GM12801 (cell line): ENCODE results near the gene PINK1.

ENCODE experiments used
- TF ChIP-seq, protein P1 (sequence below): IDR thresholded peaks from one replicate; pipeline ENCODE4 v1.5.1; 2011; ENCODE audit warnings: control low read depth; ENCODE audit not compliant: insufficient read length; ENCODE audit errors: extremely low read depth

Gene PINK1

DNA sequence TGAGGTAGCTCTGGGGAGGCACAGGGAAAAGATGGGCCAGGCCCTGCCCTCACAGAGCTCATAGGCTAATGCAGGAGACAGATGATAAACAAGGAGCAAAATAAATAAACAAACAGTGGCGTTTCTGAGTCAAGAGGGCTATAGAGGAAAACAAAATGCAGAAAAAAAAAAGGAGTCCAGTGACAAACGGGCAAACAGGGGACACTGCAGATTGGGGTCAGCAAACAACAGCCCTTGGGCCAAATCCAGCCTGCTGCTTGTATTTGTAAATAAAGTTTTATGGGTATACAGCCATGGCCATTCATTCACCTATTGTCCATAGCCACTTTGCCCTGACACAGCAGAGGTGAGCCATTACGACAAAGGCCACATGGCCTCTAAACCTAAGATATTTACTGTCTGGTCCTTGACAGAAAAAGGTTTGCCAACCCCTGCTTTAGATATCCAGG is 19.1 kb upstream of the PINK1 start:
- TF ChIP-seq, protein P1, sequence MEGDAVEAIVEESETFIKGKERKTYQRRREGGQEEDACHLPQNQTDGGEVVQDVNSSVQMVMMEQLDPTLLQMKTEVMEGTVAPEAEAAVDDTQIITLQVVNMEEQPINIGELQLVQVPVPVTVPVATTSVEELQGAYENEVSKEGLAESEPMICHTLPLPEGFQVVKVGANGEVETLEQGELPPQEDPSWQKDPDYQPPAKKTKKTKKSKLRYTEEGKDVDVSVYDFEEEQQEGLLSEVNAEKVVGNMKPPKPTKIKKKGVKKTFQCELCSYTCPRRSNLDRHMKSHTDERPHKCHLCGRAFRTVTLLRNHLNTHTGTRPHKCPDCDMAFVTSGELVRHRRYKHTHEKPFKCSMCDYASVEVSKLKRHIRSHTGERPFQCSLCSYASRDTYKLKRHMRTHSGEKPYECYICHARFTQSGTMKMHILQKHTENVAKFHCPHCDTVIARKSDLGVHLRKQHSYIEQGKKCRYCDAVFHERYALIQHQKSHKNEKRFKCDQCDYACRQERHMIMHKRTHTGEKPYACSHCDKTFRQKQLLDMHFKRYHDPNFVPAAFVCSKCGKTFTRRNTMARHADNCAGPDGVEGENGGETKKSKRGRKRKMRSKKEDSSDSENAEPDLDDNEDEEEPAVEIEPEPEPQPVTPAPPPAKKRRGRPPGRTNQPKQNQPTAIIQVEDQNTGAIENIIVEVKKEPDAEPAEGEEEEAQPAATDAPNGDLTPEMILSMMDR, result no peak

DNA sequence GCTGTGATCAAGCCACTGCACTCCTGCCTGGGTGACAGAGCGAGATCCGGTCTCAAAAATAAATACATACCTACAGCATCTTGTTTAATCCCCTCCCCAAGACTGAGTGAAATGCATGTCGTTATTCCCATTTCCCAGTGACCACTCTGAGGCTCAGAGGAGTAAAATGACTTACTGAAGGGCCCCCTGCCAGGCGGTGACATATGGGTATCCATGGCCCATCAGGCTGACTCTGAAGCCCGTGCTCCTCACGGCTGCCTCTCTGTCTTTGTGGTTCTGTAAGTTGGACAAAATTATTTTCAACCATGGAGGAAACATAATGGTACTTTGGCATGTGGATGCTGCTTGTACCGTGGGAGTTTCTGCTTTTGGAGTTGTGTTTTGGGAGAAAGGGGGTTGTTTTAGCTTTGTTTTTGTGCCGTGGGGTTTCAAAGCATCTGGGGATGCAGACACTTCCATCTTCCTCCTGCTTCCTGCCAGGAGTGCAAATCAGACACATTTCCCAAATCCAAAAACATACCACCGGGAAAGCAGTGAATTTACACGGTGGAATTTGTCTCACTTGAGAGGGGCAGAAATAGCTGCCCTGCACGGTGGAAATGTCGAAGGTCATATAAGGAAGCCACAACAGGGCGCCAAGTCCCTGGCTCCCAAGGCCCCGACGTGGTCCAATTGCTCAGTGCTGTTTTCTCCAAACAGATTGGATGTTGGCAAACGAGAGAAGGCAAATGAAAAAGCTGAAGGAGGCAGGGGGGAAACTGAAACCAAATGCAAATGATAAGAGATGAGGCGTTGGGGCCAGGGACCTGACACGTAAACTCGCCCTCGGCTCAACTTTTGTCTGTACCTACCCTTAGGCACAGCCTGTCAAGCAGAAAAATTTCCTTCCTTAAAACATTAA is 17.1 kb upstream of the PINK1 start:
- TF ChIP-seq, protein P1, result no peak

- TF ChIP-seq, protein P1, result no peak
Observed at GRCh38 chr1:20616847-20617487, 16.3 kb upstream of the PINK1 start.

GRCh38 chr1:20618550-20618949 is 14.7 kb upstream of the PINK1 start:
- TF ChIP-seq, protein P1, result no peak

- TF ChIP-seq, protein P1, result no peak
Observed at GRCh38 chr1:20619999-20620398, 13.3 kb upstream of the PINK1 start.

GRCh38 chr1:20621012-20621411 is 12.2 kb upstream of the PINK1 start:
- TF ChIP-seq, protein P1, result no peak

DNA sequence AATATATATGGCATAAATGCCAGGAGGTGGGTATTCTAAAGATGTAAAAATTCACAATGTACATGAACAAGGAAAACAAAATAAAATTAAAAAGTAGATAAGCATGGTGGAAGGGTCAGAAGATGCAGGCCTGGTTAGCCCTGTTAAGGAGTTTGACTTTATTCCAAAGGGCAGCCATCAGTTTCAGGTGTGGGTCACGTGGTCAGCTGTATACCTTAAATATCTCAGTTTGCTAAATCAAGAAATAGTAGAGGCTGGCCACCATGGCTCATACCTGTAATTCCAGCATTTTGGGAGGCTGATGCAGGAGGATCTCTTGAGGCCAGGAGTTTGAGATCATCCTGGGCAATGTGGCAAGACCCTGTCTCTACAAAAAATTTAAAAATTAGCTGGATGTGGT is 8.5 kb upstream of the PINK1 start:
- TF ChIP-seq, protein P1, result no peak
